GM19238 (cell line): ENCODE data around the gene METTL25.
"Not testable (repeated sequence)": the region's sequence is repeated elsewhere in the genome, so short reads cannot be mapped to it uniquely, and the experiment has no call there.

Experiments
- DNase-seq: peaks from one replicate; pipeline ENCODE4 v3.0.0; 2011; ENCODE audit warnings: low spot score; ENCODE audit not compliant: insufficient read length

Gene METTL25

GRCh38 chr12:82358200-82359114, at the start of gene METTL25, which contains the start of gene CCDC59:
METTL25 (plus strand) TSS chr12:82358529; CDS start chr12:82358566, 37 bp downstream.
CCDC59 (minus strand) TSS chr12:82358387; CDS start chr12:82358376, 11 bp downstream.
- peak; percentile 84 for DNase-seq

- no peak for DNase-seq
These were observed 43.9 kb upstream of the METTL25 start for GRCh38 chr12:82314406-82314892.

- no peak for DNase-seq
These were observed 39.1 kb upstream of the METTL25 start for GRCh38 chr12:82319276-82319675.

DNA sequence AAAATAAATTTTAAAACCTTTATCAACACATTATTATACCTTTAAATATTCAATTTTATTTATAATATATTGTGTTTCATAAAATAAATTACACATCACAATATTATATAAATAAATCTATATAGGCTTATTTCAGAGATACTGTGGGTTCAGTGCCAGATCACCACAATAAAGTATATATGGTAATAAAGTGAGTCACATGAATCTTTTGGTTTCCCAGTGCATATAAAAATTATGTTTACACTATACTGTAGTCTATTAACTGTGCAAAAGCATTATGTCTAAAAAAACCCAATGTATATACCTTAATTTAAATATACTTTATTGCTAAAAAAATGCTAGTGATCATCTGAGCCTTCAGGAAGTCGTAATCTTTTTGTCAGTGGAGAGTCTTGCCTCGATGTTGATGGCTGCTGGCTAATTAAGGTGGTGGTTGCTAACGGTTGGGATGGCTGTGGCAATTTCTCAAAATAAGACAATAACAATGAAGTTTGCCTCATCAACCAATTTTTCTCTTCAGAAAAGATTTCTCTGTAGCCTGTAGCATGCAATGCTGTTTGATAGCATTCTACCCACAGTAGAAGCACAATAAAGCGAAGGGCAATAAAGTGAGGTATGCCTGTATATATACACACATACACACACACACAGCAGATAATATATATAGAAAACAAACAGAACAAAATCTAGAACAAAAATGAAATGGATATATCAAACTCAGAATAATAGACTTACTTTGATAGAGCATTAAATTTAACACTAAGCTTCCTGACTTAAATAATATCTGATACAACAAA, 32.6 kb upstream of the METTL25 start:
- no peak for DNase-seq

GRCh38 chr12:82326905-82327503, 31.3 kb upstream of the METTL25 start:
- no peak for DNase-seq

GRCh38 chr12:82327861-82328260, 30.5 kb upstream of the METTL25 start:
- DNase-seq = no peak

GRCh38 chr12:82329508-82329907, 28.8 kb upstream of the METTL25 start:
- no peak for DNase-seq

- DNase-seq = no peak
These were observed 8.2 kb upstream of the METTL25 start for GRCh38 chr12:82350161-82350560.

GRCh38 chr12:82351390-82351789, 6.9 kb upstream of the METTL25 start:
- no peak for DNase-seq

DNA sequence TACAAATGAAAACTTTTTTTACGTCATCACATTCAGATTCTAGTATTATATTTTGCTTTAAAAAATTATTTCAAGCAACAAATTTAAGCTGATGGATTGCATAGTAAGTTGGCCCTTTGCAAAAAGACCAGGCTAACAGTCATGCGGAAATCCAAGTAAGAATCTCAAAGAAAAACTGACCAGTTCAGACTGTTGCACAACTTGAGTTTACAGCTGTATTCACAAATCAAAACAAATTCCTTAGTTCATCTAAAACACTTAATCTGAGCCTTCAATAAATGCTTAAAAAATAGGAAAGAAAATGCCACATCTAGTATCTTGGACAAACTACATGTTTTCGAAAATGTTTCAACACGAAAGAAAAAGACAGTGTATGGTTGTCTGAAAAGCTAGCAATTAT, 989 bp upstream of the METTL25 start:
- no peak for DNase-seq

DNA sequence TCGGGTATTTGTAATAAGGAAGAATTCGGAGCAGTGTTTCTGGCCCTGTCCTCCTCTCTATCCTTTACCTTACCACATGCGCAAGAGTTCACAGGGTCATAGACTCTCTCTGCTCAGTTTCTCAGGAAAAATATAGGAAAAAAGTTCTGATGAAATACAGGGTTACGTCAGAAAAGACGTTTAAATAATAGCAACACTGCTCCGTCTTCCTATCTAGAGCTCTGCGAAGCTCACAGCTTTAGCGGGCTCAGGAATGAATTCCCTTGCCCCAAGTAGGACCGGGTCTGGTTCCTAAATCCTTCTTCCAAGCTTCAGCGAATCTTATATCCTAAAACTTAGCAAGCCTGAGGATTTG, 507 bp upstream of the METTL25 start:
- DNase-seq = no peak

DNA sequence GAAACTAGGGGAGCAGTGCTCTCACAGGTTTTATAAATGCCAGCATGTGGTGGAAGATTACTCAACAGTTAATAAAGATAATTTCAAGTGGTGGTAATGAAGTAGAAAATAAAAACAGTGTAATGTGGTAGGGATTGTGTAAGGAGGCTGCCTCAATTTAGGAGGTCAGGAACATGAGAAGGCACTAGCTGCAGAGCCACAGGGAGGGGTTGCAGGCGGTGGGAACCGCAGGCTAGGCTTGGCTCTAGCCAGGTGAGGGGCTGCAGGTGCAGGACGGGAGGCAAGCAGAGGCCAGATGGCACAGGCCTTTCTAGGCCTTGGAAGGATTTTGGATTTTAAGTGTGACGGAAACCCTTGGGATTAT, 768 bp downstream of the METTL25 start:
- DNase-seq = no peak

DNA sequence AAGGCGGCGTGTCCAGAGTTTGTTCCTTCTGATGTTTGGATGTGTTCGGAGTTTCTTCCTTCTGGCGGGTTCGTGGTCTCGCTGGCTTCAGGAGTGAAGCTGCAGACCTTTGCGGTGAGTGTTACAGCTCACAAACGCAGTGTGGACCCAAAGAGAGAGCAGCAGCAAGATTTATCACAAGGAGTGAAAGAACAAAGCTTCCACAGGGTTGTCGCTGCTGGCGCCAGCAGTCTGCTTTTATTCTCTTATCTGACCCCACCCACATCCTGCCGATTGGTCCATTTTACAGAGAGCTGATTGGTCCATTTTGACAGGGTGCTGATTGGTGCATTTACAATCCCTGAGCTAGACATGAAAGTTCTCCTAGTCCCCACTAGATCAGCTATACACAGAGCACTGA, 2.5 kb downstream of the METTL25 start:
- DNase-seq = not testable (repeated sequence)

DNA sequence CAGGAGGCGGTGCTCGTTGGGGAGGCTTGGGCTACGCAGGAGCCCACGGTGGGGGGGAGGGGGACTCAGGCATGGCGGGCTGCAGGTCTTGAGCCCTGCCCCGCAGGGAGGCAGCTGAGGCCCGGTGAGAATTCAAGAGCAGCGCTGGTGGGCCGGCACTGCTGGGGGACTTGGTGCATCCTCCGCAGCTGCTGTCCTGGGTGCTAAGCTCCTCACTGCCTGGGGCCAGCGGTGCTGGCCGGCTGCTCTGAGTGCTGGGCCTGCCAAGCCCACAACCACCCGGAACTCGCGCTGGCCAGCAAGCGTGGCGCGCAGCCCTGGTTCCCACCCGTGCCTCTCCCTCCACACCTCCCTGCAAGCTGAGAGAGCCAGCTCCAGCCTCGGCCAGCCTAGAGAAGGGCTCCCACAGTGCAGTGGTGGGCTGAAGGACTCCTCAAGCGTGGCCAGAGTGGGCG, 3.2 kb downstream of the METTL25 start:
- no peak for DNase-seq

- no peak for DNase-seq
These were observed 5.7 kb downstream of the METTL25 start for GRCh38 chr12:82363990-82364389.

DNA sequence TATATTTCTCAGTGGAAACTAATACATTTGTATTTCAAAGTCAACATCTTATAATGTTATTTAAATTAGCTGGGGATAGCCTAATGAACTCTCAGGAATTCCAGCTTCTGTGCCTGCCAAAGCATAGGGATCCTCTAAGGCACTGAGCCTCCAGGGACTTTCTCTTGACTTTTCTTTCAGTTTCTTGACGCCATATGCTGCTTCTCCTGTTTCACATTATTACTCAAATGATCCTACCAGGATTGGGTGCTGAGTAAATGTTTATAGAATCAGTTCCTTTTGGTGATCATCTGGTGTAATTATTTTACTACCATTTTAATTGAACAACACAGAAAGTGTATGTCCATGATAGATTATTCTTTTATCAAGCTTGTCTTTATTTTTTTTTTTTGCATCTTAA, 7.9 kb downstream of the METTL25 start:
- no peak for DNase-seq

DNA sequence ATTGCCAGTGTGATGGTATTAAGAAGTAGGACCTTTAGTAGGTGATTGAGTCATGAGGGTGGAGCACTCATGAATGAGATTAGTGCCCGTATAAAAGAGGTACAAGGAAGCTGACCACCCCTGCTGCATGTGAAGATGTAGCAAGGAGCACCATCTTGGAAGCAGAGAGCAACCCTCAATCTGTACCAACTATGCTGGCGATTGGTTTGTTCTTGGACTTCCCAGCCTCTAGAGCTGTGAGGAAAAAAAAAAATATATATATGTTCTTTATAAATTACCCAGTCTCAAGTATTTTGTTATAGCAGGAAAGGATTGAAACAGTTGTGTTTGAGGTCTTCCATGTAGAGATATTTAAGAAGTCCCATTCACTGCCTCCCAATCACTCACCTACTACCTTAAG, 16.9 kb downstream of the METTL25 start:
- no peak for DNase-seq

GRCh38 chr12:82378997-82379396, 20.7 kb downstream of the METTL25 start:
- DNase-seq = no peak

DNA sequence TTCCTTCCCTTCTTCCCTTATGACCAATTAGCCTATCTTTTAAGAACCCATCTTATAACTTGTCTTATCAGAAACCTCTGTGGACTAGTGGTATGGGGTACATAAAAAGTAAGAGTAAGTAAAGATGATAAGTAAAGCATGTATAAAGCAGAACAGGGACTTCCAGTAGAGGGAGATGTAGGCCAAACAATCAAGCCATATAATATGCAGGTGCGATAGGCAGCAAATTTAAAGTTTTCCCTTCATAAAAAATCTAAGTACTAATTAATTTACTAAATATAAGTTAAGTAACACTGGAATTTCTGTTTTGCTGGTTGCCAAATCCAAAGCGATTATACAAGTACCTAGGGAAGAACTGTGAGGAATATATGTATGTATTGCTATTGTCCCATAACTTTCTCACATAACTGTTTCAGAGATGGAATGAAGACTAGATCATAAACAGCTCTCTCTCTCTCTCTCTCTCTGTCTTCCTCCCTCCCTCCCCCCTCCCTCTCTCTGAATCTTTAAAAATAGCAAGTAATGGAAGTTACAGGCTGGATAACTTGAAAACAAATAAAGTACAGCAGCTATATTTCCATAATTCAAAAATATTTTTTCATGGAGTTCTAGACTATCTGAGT, 25.7 kb downstream of the METTL25 start:
- DNase-seq = no peak

DNA sequence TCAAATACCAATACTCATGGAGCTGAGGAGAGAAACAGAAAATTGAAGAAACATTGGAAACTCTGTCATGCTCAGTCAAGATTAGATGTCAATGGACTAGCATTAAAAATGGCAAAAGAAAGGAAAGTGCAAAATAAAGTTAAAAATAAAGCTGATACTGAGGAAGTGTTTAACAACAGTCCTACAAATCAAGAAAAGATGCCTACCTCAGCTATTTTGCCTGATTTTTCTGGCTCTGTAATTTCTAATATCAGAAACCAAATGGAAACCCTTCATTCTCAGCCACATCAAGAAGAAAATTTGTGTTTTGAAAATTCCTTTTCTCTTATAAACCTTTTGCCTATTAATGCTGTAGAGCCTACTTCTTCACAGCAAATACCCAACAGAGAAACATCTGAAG, 40.5 kb downstream of the METTL25 start:
- no peak for DNase-seq

DNA sequence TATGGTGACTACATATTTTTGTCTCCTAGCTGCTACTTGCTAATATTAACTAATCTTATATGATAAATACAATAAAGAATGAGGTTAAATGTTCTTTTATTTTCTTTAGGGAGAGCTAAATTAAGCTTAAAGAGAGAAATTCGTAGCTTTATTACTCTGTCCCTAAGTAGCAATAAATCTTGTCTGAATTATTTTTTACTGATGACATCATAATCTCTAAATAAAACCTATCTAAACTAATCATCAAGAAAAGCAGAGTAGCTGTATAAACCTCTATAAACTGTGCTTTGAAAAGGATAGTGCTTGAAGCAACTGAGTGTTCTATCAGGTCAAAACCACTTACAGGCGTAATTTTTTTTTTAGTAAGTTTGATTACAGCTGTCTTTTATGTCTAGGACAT, 42.5 kb downstream of the METTL25 start:
- no peak for DNase-seq
